Measurements from ENCODE around the gene CRELD2.

Gene CRELD2

GRCh38 chr22:49942565-49943404 is 24.4 kb downstream of the CRELD2 start (continued):
- TF ChIP-seq ZNF692 (tag by site-specific recombination; IDR thresholded peaks at IDR 0.05) (no peak), INSM2 (tag by site-specific recombination; IDR thresholded peaks at IDR 0.05) (no peak), ZBTB48 (tag by site-specific recombination; IDR thresholded peaks at IDR 0.05) (no peak), IKZF3 (tag by site-specific recombination; IDR thresholded peaks at IDR 0.05) (no peak), MEIS1 (CRISPR knock-in tag; IDR thresholded peaks at IDR 0.05; ENCODE audit: borderline replicate concordance) (no peak), ZNF580 (tag by site-specific recombination; IDR thresholded peaks at IDR 0.05) (peak; percentile 77; the same call in 1 of the 2 replicates), ZNF169 (tag by site-specific recombination; IDR thresholded peaks at IDR 0.05) (no peak), ZFHX2 (tag by site-specific recombination; conservative IDR thresholded peaks at IDR 0.05) (no peak), REST (tag by site-specific recombination; IDR thresholded peaks at IDR 0.05) (no peak), GLIS2 (tag by site-specific recombination; IDR thresholded peaks at IDR 0.05) (peak; percentile 41; the same call in 1 of the 2 replicates), ZSCAN5A (tag by site-specific recombination; IDR thresholded peaks at IDR 0.05) (no peak), ZNF311 (tag by site-specific recombination; IDR thresholded peaks at IDR 0.05; ENCODE audit: borderline replicate concordance) (no peak), ZNF544 (tag by site-specific recombination; IDR thresholded peaks at IDR 0.05) (no peak), ZNF768 (tag by site-specific recombination; IDR thresholded peaks at IDR 0.05) (no peak), ZBTB21 (tag by site-specific recombination; IDR thresholded peaks at IDR 0.05) (no peak), ZNF394 (tag by site-specific recombination; IDR thresholded peaks at IDR 0.05; ENCODE audit: borderline replicate concordance) (no peak), ZNF843 (tag by site-specific recombination; IDR thresholded peaks at IDR 0.05) (no peak), PBX3 (CRISPR knock-in tag; IDR thresholded peaks at IDR 0.05) (no peak), ZNF341 (tag by site-specific recombination; IDR thresholded peaks at IDR 0.05; ENCODE audit: low read depth) (peak; percentile 41; the same call in 1 of the 2 replicates), ZNF112 (tag by site-specific recombination; IDR thresholded peaks at IDR 0.05) (no peak), ZNF548 (tag by site-specific recombination; IDR thresholded peaks at IDR 0.05) (no peak), ZNF248 (tag by site-specific recombination; IDR thresholded peaks at IDR 0.05) (no peak), TSHZ1 (tag by site-specific recombination; IDR thresholded peaks at IDR 0.05; ENCODE audit: borderline replicate concordance) (0 out of 2 replicates have a peak, but pooled peaks have one; percentile 53), ZNF433 (tag by site-specific recombination; IDR thresholded peaks at IDR 0.05; ENCODE audit: low read depth) (no peak), SP7 (tag by site-specific recombination; IDR thresholded peaks at IDR 0.05) (no peak)

Data from HEK293 (cell line).